Astrocyte of the spinal cord (primary cell): ENCODE measurements around the gene JMY.
"Not testable (repeated sequence)": the region's sequence is repeated elsewhere in the genome, so short reads cannot be mapped to it uniquely, and the experiment has no call there.

Source experiments
- DNase-seq: peaks from one replicate; pipeline ENCODE4 v3.0.0; 2011; ENCODE audit warnings: low read depth, low spot score
- H3K4me3 ChIP-seq: 2 replicates; pipeline ENCODE4 v1.5.1; 2011; ENCODE audit warnings: low read depth, mild to moderate bottlenecking, low read length, moderate library complexity
- CTCF ChIP-seq: IDR thresholded peaks from 2 replicates; pipeline ENCODE4 v1.5.1; 2012; ENCODE audit warnings: low read depth, mild to moderate bottlenecking, low read length, inconsistent platforms
- in situ Hi-C: cut with HindIII; loops from 2 replicates; pipeline ENCODE4 v1.10.0; 2017; ENCODE audit warnings: low sequenced_read_pairs

JMY gene

GRCh38 chr5:79243224-79243623, 7.3 kb downstream of the JMY start:
- in situ Hi-C loops = no loop called here
- TF ChIP-seq CTCF = no peak
- no peak overlapping the region for H3K4me3 ChIP-seq
- no peak for DNase-seq

- in situ Hi-C loops, DNase-seq, H3K4me3 ChIP-seq: not testable (repeated sequence)
These were observed 18.1 kb downstream of the JMY start for GRCh38 chr5:79254067-79254466.

GRCh38 chr5:79255786-79256557, 20.0 kb downstream of the JMY start:
- DNase-seq = peak; percentile 7
- in situ Hi-C loops = no loop called here
- TF ChIP-seq CTCF = peak; percentile 83
- H3K4me3 ChIP-seq = no peak overlapping the region

GRCh38 chr5:79256563-79256962, 20.6 kb downstream of the JMY start:
- no peak for DNase-seq
- H3K4me3 ChIP-seq = no peak overlapping the region
- TF ChIP-seq CTCF = no peak
- in situ Hi-C loops = no loop called here

- DNase-seq = no peak
- TF ChIP-seq CTCF = no peak
- in situ Hi-C loops = no loop called here
- no peak overlapping the region for H3K4me3 ChIP-seq
These were observed 21.4 kb downstream of the JMY start for GRCh38 chr5:79257314-79257713.

GRCh38 chr5:79258801-79259200, 22.9 kb downstream of the JMY start:
- in situ Hi-C loops = no loop called here
- DNase-seq = no peak
- TF ChIP-seq CTCF = no peak
- no peak overlapping the region for H3K4me3 ChIP-seq

- DNase-seq = no peak
- TF ChIP-seq CTCF = no peak
- in situ Hi-C loops = no loop called here
These were observed 23.5 kb downstream of the JMY start for GRCh38 chr5:79259383-79259782.

More at GRCh38 chr5:79259383-79259782, 23.5 kb downstream of the JMY start:
- no peak overlapping the region for H3K4me3 ChIP-seq
